ENCODE measurements around the gene DHRSX. TPM values are rescaled to one million over a fixed set of nuclear protein-coding genes. Genes with fewer than 3 reads are reported as not detected.
"Not testable (repeated sequence)": the region's sequence is repeated elsewhere in the genome, so short reads cannot be mapped to it uniquely, and the experiment has no call there.

The DHRSX gene
- total RNA-seq, 1 experiment from 2014 or later = 17.8 TPM

DNA sequence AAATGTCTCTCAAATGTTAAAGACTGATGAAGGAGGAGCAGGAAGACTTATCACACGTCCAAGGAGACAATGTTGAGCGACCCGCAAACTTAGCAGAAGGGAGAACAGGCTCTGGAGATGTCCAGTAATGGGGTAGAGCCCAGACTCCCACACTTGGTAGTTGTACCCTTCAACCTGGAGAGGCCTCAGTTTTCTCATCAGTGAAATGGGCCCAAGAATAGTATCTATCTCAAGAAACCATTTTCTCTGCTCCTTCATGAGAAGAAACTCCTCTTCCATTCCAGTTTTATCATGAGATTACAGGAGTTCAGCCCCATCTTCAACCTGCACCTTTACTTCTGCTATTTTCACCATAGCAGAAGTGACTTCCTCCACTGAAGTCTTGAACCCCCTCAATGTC, 169.9 kb downstream of the DHRSX start:
- DNase-seq (ENCODE audit: low read depth, low spot score) = no peak
- in situ Hi-C loops (cut with HindIII; ENCODE audit: low pct_unique_long_range_greater_than_20kb, low sequenced_read_pairs) = no loop called here

DNA sequence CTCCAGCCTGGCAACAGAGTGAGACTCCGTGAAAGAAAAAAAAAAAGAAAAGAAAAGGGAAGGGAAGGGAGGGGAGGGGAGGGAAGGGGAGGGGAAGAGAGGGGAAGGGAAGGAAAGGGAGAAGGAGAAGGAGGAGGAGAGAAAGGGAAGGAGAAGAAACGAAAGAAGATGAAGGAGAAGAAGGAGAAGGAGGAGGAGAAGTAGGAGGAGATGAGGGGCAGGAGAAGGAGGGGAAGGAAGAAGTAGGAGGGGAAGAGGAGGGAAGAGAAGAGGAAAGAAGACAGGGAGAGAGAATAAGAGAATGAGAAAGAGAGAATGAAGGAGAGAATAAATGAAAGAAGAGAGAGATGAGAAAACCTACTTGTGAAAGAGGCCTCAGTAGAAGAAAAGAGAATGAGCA, 170.3 kb downstream of the DHRSX start:
- in situ Hi-C loops (cut with HindIII; ENCODE audit: low pct_unique_long_range_greater_than_20kb, low sequenced_read_pairs) = no loop called here
- no peak for DNase-seq (ENCODE audit: low read depth, low spot score)

DNA sequence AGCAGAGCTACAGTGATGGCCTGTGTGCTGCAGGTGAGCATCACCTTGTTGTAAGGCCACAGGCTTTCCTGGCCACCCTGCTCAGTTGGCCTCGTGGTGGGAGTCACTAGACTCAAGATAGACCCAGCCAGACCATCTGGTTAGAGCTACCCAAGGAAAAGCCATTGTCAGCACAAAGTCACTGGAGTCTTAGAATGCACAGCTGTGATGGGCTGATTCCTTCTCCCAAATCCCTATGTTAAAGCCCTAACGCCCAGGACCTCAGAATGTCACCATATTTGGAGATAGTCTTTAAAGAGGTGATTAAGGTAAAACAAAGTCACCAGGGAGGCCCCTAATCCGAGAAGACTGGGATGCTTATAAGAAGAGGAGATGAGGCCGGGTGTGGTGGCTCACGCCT, 173.4 kb downstream of the DHRSX start:
- in situ Hi-C loops (cut with HindIII; ENCODE audit: low pct_unique_long_range_greater_than_20kb, low sequenced_read_pairs) = no loop called here
- DNase-seq (ENCODE audit: low read depth, low spot score) = no peak

DNA sequence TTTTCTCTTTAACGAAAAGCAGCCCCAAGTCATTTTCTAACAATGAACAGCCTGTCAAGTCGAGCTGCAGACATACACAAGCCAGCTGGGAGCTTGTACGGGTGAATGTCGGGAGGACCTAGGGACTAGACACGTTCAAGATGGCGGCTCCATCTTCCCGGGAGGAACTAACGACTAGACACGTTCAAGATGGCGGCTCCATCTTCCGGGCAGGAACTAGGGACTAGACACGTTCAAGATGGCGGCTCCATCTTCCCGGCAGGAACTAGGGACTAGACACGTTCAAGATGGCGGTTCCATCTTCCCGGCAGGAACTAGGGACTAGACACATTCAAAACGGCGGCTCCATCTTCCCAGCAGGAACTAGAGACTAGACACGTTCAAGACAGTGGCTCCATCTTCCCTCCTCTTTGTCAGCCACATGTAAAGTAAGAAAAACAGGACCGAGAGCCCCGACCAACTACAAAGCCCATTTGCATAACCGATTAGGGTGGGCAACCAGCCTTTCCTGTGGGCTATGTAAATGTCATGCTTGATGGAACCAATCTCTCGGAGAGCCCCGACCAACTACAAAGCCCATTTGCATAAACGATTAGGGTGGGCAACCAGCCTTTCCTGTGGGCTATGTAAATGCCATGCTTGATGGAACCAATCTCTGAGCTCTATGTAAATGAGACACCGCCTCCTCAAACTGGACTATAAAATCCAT, 175.5 kb downstream of the DHRSX start:
- DNase-seq (ENCODE audit: low read depth, low spot score) = peak; percentile 88

DNA sequence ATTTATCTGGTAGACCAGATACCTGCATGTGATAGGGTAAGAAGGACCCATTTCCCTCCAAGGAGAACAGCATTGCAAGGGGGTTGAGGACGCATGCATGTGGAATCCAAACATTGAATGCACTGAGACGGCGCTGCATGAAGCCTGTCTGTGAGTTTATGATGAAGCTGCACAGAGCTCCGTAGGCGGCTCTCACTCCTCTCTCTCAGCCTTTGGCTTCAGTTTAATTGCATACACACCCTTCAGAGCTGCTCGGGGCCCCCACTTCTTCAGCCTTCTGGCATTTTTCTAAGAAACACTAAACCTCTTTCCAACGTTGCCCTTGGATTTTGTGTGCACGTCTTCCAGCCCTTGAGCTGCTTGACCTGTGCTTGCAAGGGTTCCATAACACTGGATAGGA, 176.6 kb downstream of the DHRSX start:
- in situ Hi-C loops (cut with HindIII; ENCODE audit: low pct_unique_long_range_greater_than_20kb, low sequenced_read_pairs) = no loop called here
- no peak for DNase-seq (ENCODE audit: low read depth, low spot score)

More for the DNA sequence above, 175.5 kb downstream of the DHRSX start:
- in situ Hi-C loops (cut with HindIII; ENCODE audit: low pct_unique_long_range_greater_than_20kb, low sequenced_read_pairs) = no loop called here

DNA sequence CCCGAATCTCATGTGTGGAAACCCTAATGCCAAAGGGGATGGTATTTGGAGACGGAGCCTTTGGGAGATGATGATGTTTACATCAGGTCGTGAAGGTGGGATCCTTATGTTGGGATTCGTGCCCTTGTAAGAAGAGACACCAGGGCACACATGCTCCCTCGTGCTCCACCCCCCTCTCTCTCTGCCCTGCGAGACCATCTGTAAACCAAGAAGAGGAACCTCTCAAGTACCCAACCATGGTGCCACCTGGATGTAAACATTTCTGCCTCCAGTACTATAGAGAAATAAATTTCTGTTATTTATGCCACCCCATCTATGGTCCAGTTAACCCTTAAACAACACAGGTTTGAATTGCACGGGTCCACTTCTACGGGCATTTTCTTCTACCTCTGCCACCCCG, 179.4 kb downstream of the DHRSX start:
- in situ Hi-C loops (cut with HindIII; ENCODE audit: low pct_unique_long_range_greater_than_20kb, low sequenced_read_pairs) = no loop called here
- no peak for DNase-seq (ENCODE audit: low read depth, low spot score)

DNA sequence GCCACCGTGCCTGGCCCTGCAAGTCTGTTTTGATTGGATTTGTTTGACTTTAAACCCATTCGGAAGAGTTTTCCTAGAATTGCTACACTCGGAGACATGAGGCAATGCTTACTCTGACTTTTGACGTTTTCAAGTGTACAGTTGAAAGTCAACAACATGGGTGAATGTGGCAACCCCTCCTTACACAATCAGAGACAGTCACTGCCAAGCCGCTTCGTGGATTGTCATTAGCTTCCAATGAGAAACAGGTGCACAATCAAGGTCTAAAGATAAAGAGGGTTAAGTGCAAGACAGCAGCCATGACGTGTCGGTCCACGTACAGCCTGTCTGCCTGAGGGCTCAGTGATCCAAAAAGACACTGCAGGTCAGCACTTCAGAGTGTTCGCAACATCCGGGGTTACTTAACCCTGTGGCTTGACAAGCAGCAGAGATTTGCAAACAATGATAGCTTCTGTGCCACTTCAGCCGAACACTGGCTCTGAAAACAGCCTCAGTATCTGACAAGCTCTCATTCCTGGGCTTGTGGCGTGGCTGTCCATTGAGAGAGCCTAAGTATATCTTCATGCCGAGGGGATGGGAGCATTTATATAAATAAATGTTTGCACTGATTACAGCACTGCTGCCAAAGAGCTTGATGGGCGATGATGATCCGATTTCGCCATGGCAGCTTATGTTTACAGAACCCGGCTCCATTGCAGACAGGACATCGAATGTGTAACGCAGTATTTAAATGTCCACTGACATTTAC, 180.0 kb downstream of the DHRSX start:
- DNase-seq (ENCODE audit: low read depth, low spot score) = peak; percentile 81
- in situ Hi-C loops (cut with HindIII; ENCODE audit: low pct_unique_long_range_greater_than_20kb, low sequenced_read_pairs) = no loop called here

DNA sequence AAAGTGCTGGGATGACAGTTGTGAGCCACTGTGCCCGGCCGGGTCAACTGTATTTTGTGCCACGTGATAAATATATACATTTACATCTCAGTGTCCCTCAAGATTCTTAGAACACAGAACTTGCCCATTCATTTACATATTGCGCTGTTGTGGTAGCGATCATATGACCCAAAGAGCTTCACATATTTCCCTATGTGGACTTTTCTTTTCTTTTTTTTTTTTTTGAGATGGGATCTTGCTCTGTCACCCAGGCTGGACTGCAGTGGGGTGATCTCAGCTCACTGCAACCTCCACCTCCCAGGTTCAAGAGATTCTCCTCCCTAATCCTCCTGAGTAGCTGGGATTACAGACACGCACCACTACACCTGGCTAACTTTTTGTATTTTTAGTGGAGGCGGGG, 180.7 kb downstream of the DHRSX start:
- in situ Hi-C loops (cut with HindIII; ENCODE audit: low pct_unique_long_range_greater_than_20kb, low sequenced_read_pairs) = no loop called here
- DNase-seq (ENCODE audit: low read depth, low spot score) = no peak

DNA sequence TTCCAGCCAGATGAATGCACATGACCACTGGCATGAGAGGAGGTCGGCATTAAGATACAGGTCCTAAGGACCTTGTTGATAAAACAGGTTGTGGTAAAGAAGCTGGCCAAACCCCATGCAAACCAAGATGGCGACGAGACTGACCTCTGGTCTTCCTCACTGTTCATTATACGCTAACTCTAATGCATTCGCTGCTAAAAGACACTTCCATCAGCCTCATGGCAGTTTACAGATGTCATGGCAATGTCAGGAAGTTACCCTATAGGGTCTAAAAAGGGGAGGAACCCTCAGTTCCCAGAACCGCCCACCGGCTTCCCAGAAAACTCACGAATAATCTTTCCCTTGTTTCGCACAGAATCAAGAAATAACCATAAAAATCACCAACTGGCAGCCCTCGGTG, 182.4 kb downstream of the DHRSX start:
- in situ Hi-C loops (cut with HindIII; ENCODE audit: low pct_unique_long_range_greater_than_20kb, low sequenced_read_pairs) = no loop called here

DNA sequence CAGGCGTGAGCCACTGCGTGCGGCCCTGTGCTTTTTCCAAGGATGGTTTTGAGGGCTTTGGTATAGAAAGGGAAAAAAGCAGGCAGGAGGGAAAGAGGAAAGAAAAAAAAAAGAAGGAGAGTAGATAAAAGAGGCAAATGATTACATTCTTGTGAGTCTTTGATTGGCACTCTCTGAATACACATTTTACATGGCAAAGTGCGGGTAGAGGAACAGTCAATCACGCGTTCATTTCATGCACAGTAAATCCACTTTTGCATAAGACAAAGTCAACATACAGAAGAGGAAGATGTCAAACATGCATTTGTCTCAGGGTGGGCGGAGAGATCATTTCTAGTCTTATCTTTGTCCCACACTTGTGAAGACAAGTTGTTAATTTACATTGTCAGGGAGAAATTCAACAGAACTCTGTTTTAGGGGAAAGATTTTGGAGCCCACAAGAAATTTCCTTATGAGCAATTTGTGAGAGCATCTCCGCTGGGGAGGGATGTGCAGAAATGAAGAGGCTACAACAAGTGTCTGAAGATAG, 183.2 kb downstream of the DHRSX start:
- in situ Hi-C loops (cut with HindIII; ENCODE audit: low pct_unique_long_range_greater_than_20kb, low sequenced_read_pairs) = no loop called here
- no peak for DNase-seq (ENCODE audit: low read depth, low spot score)

More for the DNA sequence above, 182.4 kb downstream of the DHRSX start:
- no peak for DNase-seq (ENCODE audit: low read depth, low spot score)

DNA sequence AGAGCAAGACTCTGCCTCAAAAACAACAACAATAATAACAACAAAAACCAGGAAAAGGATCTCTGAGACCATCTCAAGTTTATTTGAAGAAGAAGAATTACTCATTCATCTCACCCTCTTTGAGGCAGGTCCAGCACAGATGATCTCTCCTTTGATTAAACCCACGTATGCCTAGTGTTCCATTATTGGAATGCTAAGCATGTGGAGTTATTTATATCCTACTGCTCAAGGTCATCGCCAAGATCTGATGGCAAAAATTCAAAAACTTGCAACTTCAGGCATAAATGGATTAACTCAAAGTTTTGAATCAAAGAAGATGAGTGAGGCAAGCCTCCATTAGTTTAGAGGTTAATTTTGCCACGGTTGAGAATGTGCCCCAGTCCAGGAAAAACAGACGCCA, 184.2 kb downstream of the DHRSX start:
- in situ Hi-C loops (cut with HindIII; ENCODE audit: low pct_unique_long_range_greater_than_20kb, low sequenced_read_pairs) = no loop called here
- DNase-seq (ENCODE audit: low read depth, low spot score) = no peak

DNA sequence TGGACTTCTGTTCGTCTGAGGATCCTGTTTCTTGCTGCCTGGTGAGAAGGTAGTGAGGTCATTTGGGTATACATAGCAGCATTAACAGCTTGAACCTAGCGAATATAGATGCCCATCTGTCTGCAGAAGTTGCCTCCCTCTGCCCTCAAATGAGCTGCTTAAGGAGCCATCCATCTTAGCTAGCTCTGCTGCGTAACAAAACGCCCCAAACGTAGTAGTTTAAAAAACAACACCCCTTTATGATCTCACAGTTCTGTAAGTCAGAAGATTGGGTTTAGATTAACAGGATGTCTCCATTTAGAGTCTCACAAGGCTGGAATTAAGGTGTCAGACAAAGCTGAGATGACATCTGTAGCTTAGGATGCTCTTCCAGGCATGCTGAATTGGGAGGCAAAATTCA, 185.3 kb downstream of the DHRSX start:
- no peak for DNase-seq (ENCODE audit: low read depth, low spot score)
- in situ Hi-C loops (cut with HindIII; ENCODE audit: low pct_unique_long_range_greater_than_20kb, low sequenced_read_pairs) = no loop called here

DNA sequence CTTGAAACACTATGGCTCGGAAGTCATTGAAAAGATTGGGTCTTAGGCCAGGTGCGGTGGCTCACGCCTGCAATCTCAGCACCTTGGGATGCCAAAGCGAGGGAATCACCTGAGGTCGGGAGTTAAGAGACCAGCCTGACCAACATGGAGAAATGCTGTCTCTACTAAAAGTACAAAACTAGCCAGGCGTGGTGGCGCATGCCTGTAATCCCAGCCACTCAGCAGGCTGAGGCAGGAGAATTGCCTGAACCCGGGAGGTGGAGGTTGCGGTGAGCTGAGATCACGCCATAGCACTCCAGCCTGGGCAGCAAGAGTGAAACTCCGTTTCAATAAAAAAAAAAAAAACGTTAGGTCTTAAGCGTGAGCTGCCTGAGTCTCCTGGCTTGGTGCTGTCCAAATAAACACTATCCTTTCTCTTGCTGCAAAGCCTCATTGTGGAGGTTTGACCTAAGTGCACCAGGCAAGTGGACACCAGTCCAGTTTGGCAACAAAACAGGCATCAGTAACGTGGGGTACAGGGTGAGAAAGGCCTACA, 185.9 kb downstream of the DHRSX start:
- in situ Hi-C loops (cut with HindIII; ENCODE audit: low pct_unique_long_range_greater_than_20kb, low sequenced_read_pairs) = no loop called here
- no peak for DNase-seq (ENCODE audit: low read depth, low spot score)

DNA sequence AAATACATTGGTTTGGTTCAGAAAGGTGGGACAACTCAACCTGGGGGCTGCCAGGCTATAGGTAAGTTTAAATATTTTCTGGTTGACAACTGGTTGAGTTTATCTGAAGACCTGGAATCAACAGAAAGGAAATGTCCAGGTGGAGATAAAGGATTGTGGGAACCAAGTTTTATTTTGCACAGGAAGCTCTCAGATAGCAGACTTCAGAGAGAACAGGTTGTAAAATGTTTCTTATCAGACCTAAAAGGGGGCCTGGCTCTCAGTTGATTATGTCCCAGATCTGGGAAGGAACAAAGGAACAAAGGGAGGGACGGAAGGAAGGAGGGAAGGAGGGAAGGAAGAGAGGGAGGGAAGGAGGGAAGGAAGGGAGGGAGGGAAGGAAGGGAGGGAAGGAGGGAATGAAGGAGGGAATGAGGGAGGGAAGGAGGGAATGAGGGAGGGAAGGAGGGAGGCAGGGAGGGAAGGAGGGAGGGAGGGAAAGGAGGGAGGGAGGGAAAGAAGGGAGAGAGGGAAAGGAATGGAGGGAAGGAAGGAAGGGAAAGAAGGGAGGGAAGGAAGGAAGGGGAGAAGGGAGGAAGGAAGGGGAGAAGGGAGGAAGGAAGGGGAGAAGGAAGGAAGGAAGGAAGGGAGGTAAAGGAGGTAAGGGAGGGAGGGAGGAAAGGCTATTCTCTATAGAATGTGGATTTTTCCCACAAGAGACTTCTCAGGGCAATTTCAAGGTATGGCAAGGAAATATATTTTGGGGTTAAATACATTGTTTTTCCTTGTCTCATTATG, 186.7 kb downstream of the DHRSX start:
- no peak for DNase-seq (ENCODE audit: low read depth, low spot score)
- in situ Hi-C loops (cut with HindIII; ENCODE audit: low pct_unique_long_range_greater_than_20kb, low sequenced_read_pairs) = no loop called here

DNA sequence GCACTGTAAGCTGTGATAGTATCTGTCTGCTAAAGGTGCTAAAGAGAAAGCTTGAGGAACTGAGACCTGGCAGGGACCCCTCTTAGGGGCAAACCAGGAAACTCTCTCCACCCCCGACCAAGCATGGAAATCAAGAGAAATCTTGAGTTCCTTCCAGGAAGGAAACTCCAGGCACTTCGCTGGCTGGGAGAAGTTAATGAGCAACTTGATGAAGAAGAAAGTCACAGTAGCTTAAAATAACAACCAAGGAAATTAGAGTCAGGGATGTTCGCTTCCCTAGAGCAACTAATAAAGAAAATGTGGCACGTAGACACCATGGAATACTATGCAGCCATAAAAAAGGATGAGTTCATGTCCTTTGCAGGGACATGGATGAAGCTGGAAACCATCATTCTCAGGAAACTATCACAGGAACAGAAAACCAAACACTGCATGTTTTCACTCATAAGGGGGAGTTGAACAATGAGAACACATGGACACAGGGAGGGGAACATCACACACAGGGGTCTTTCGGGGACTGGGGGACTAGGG, 188.7 kb downstream of the DHRSX start:
- in situ Hi-C loops (cut with HindIII; ENCODE audit: low pct_unique_long_range_greater_than_20kb, low sequenced_read_pairs); DNase-seq (ENCODE audit: low read depth, low spot score): not testable (repeated sequence)

DNA sequence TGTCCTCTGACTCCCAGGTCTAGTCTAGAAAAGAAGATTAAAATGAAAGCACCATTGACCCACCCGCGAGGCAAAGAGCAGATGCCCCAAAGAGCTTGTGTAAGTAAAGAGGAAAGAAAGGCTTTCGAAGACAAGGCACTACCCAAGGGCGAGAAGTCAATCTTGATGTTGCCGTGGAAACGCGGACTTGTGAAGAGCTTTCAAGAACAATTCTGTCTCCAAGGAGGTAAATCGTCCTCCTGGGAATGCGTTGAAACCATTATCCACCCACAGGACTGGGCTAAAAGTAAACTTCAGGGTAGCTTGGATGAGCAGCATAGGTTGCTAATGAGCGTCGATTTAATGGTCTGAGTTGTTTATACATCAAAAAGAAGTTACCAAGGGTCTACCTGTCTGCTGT, 189.3 kb downstream of the DHRSX start:
- in situ Hi-C loops (cut with HindIII; ENCODE audit: low pct_unique_long_range_greater_than_20kb, low sequenced_read_pairs) = no loop called here
- DNase-seq (ENCODE audit: low read depth, low spot score) = no peak

DNA sequence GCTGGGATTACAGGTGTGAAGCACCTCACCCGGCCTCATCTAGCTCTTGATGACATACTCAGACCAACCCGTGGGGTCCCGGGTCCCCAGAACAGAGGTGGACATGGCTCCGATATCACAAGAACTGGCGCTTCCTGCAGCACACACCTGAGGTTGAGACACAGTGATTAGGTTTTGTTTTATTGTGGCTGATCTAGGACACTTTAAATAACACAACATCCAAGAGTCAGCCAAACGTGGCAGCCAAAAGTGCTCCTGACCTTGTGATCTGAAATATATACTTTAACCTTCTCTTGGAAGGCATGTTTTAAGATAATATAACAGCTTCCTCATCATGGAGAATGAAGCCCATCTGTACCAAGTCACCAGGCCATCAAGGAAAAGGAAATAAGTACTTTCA, 198.9 kb downstream of the DHRSX start:
- in situ Hi-C loops (cut with HindIII; ENCODE audit: low pct_unique_long_range_greater_than_20kb, low sequenced_read_pairs) = no loop called here
- no peak for DNase-seq (ENCODE audit: low read depth, low spot score)

DNA sequence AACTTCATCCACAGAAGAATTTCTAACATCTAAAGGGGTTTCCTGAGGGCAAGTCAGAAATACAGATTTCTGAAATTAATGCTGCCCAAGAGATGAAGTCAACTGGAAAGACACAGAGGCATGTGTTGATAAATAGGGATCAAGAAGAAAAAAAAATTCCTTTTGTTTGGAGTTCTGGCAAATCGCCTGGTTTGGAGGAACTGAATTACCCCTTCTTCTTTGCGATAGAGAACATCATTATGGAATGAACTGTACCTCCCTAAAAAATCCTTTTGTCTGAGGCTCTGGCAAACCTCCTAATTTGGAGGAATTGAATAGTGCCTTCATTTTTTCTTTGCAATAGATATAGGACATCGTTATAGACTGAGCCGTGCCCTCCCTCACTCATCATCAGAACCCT, 200.9 kb downstream of the DHRSX start:
- DNase-seq (ENCODE audit: low read depth, low spot score) = peak; percentile 5
- in situ Hi-C loops (cut with HindIII; ENCODE audit: low pct_unique_long_range_greater_than_20kb, low sequenced_read_pairs) = no loop called here

Measured in SK-MEL-5 (cell line).